IMR-90 (cell line): ENCODE measurements around the gene SUN1. TPM values are rescaled to one million over a fixed set of nuclear protein-coding genes. Genes with fewer than 3 reads are reported as not detected.
A peak's percentile ranks its signal among the peaks of the same experiment; 100 is the strongest.

Source experiments
- ATAC-seq: fragments of 200-7000 bp; cut with Tn5 transposase; 2 replicates; pipeline ENCODE4 v1.9.1; 2020; ENCODE audit warnings: low read depth, mild to moderate bottlenecking, moderate library complexity
- BruUV-seq: library from RNA; stranded (reverse); fragments of 400-500 nt; replicated peaks from 2 replicates; lab custom pipeline; 2021; lab: Mats Ljungman, UMichigan
- CTCF ChIA-PET: fragments of 300-600 bp; formaldehyde crosslinking; extraction: SDS; loops from one replicate; lab custom pipeline; 2021; ENCODE audit warnings: antibody characterized with exemption; lab: Yijun Ruan, JAX
- POLR2A ChIA-PET: fragments of 300-600 bp; sonication (Branson Sonifier 250); formaldehyde crosslinking; loops from one replicate; lab custom pipeline; 2022; ENCODE audit warnings: antibody characterized with exemption; ENCODE audit not compliant: unreplicated experiment; lab: Charles Lee
- DNase-seq: peaks from one replicate; pipeline ENCODE4 v3.0.0; 2013
- H2AFZ ChIP-seq: replicated peaks from 2 replicates; pipeline ENCODE3; 2013; ENCODE audit warnings: low read length, mild to moderate bottlenecking; ENCODE audit not compliant: poor library complexity
- H2AK5ac ChIP-seq: 2 replicates; pipeline ENCODE4 v1.6.1; 2013; ENCODE audit warnings: low read depth, low read length, inconsistent platforms
- H2AK9ac ChIP-seq: replicated peaks from 2 replicates; pipeline ENCODE3; 2013; ENCODE audit warnings: mild to moderate bottlenecking, low read depth, low read length, moderate library complexity; ENCODE audit not compliant: poor library complexity
- H2BK120ac ChIP-seq: 2 replicates; pipeline ENCODE4 v1.6.1; 2013; ENCODE audit warnings: low read depth, low read length, inconsistent platforms
- H2BK15ac ChIP-seq: 3 replicates; pipeline ENCODE4 v1.6.1; 2013; ENCODE audit warnings: low read depth, low read length, inconsistent platforms
- H2BK20ac ChIP-seq: 2 replicates; pipeline ENCODE4 v1.6.1; 2013; ENCODE audit warnings: low read depth, mild to moderate bottlenecking, inconsistent platforms, low read length, moderate library complexity
- H2BK5ac ChIP-seq: 2 replicates; pipeline ENCODE4 v1.6.1; 2013; ENCODE audit warnings: mild to moderate bottlenecking, low read depth, low read length, inconsistent platforms; ENCODE audit not compliant: poor library complexity, severe bottlenecking
- H3K14ac ChIP-seq: replicated peaks from 2 replicates; pipeline ENCODE4 v1.6.1; 2013; ENCODE audit warnings: low read depth, low read length, inconsistent platforms
- H3K18ac ChIP-seq: 2 replicates; pipeline ENCODE4 v1.6.1; 2013; ENCODE audit warnings: low read depth, low read length, control low read depth
- H3K23ac ChIP-seq: 2 replicates; pipeline ENCODE4 v1.6.1; 2013; ENCODE audit warnings: low read depth, low read length, inconsistent platforms
- H3K27ac ChIP-seq: 2 replicates; pipeline ENCODE4 v1.5.1; 2013; ENCODE audit warnings: mild to moderate bottlenecking, control low read depth, low read length; ENCODE audit not compliant: insufficient read depth
- H3K27me3 ChIP-seq: 2 replicates; pipeline ENCODE4 v1.6.1; 2013; ENCODE audit warnings: low read length; ENCODE audit not compliant: control insufficient read depth, insufficient read depth
- H3K36me3 ChIP-seq: 2 replicates; pipeline ENCODE4 v1.6.1; 2013; ENCODE audit warnings: low read length, mixed read lengths; ENCODE audit not compliant: control insufficient read depth, insufficient read depth
- H3K4ac ChIP-seq: 2 replicates; pipeline ENCODE4 v1.6.1; 2013; ENCODE audit warnings: low read depth, low read length, inconsistent platforms
- H3K4me1 ChIP-seq: 2 replicates; pipeline ENCODE4 v1.6.1; 2013; ENCODE audit warnings: low read length, mixed read lengths; ENCODE audit not compliant: control insufficient read depth, insufficient read depth
- H3K4me2 ChIP-seq: 2 replicates; pipeline ENCODE4 v1.6.1; 2013; ENCODE audit warnings: low read depth, mild to moderate bottlenecking, control low read depth, low read length, moderate library complexity
- H3K4me3 ChIP-seq: 2 replicates; pipeline ENCODE4 v1.5.1; 2013; ENCODE audit warnings: low read depth, mild to moderate bottlenecking, control low read depth, low read length, moderate library complexity; ENCODE audit not compliant: insufficient read depth
- H3K56ac ChIP-seq: 2 replicates; pipeline ENCODE4 v1.6.1; 2013; ENCODE audit warnings: low read length, inconsistent platforms; ENCODE audit not compliant: insufficient read depth; ENCODE audit errors: extremely low read depth
- H3K79me1 ChIP-seq, 2 experiments: 2 replicates each; pipeline ENCODE4 v1.6.1; 2013; ENCODE audit warnings: low read length in 2 of 2, inconsistent platforms in 1 of 2, low read depth in 1 of 2
- H3K9ac ChIP-seq: 2 replicates; pipeline ENCODE4 v1.6.1; 2013; ENCODE audit warnings: low read depth, low read length, control low read depth
- H3K9me1 ChIP-seq: 2 replicates; pipeline ENCODE4 v1.6.1; 2013; ENCODE audit warnings: low read length, inconsistent platforms; ENCODE audit not compliant: insufficient read depth
- H3K9me3 ChIP-seq: 2 replicates; pipeline ENCODE4 v1.6.1; 2013; ENCODE audit warnings: low read length; ENCODE audit not compliant: control insufficient read depth, insufficient read depth
- H4K20me1 ChIP-seq: 2 replicates; pipeline ENCODE4 v1.6.1; 2013; ENCODE audit warnings: low read length, inconsistent platforms; ENCODE audit not compliant: insufficient read depth
- H4K5ac ChIP-seq: 2 replicates; pipeline ENCODE4 v1.6.1; 2013; ENCODE audit warnings: mild to moderate bottlenecking, low read depth, low read length, control low read depth
- H4K8ac ChIP-seq, 2 experiments: 2 replicates each; pipeline ENCODE4 v1.6.1; 2013; ENCODE audit warnings: low read depth in 2 of 2, low read length in 2 of 2, control low read depth in 1 of 2, inconsistent platforms in 1 of 2
- H4K91ac ChIP-seq: 2 replicates; pipeline ENCODE4 v1.6.1; 2013; ENCODE audit warnings: low read depth, low read length, inconsistent platforms; ENCODE audit not compliant: insufficient read depth
- MAFK ChIP-seq: IDR thresholded peaks from 2 replicates; pipeline ENCODE4 v1.6.1; 2012; ENCODE audit warnings: low read depth, low read length, improper control_type of control experiment
- WGBS, 2 experiments: methylation state at CpG; one replicate each; pipeline versions ENCODE4 v1.1.5 to v1.1.7; 2013; ENCODE audit warnings: missing lambda C conversion rate in 2 of 2; ENCODE audit not compliant: insufficient read length in 1 of 2; ENCODE audit errors: extremely low coverage in 2 of 2; 5-methylcytosine and 5-hydroxymethylcytosine counted together
- dilution Hi-C: fragments of 300-500 bp; cut with HindIII; formaldehyde crosslinking; loops from one replicate; pipeline ENCODE4 v1.14.3; 2018; ENCODE audit warnings: low sequenced_read_pairs; ENCODE audit not compliant: unreplicated experiment
- in situ Hi-C: fragments of 300-500 bp; cut with MboI; formaldehyde crosslinking; loops from 3 replicates; pipeline ENCODE4 v1.14.3; 2019; ENCODE audit warnings: low sequenced_read_pairs, inconsistent platforms, mixed read lengths
- intact Hi-C: fragments of 100-400 bp; cut with micrococcal nuclease; formaldehyde crosslinking; loops from 2 replicates; pipeline ENCODE4 v1.10.0; 2022
- polyA plus RNA-seq, 3 experiments: library from polyadenylated mRNA; depleted of rRNA; stranded (reverse); fragments of >200 nt; gene quantifications; 2 replicates each; pipeline ENCODE4 v1.2.3, GENCODE V29; 2012; ENCODE audit warnings: low replicate concordance in 1 of 3
- total RNA-seq: library from RNA; depleted of rRNA; stranded (reverse); fragments of >200 nt; gene quantifications from 2 replicates; pipeline ENCODE4 v1.2.3, GENCODE V29; 2012
- TF ChIP-seq, protein P1 (sequence below): fragments of 150-350 bp; IDR thresholded peaks from 2 replicates; pipeline ENCODE4 v1.6.1; 2017; ENCODE audit warnings: mild to moderate bottlenecking, antibody characterized with exemption, low read length, low read depth

The SUN1 gene
- total and polyA plus RNA-seq, 2 of the 4 experiments (the other 2 are of a cell fraction) = 113 to 239 TPM

DNA sequence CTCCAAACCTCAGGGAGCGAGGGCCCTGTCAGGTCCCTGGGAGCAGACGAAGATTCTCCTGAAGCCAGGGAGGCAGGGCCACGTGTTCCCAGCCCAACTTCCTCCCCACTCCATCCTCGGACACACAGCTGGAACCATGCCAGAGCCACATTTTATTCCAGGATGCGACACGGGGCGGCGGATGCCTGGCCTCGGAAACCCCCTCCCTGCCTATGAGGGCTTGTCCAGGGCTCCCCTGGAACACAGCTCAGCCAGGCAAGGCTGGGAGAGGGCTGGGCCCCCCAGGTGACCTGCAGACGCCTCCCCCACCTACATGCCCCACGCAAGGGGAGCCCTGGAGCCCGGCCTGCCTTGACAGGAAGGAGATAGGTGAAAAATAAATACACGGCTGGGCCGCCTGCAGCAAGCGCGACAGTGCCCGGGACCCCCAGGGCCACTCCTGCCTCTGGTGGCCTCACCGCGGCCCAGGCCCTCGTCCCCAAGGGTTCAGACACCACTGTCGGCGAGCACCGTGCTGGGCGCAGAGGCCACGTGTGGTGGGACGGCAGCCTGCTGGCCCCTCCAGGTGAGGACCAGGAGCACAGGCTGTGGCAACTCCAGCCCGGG lies 65.6 kb downstream of the SUN1 start:
- peaks cover 35% of the 10 kb centered on the region for H3K36me3 ChIP-seq
- H3K4ac ChIP-seq = no peak overlapping the region
- intact Hi-C loops (no loop called here), dilution Hi-C loops (no loop called here), in situ Hi-C loops (no loop called here)
- no peak overlapping the region for H3K4me2 ChIP-seq
- peaks cover 1 to 6% of the 10 kb centered on the region in 2 experiments; a peak in 2 of 4 replicates for H3K79me1 ChIP-seq
- ChIA-PET POLR2A (no interaction called here), CTCF (no interaction called here)
- no peak for ATAC-seq
- H3K27ac ChIP-seq = no peak overlapping the region
- no peak overlapping the region for H2BK20ac ChIP-seq
- no peak overlapping the region for H3K14ac ChIP-seq
- H2BK5ac ChIP-seq = no peak overlapping the region
- H3K4me3 ChIP-seq = no peak overlapping the region
- DNase-seq = no peak
- TF ChIP-seq, protein P1, sequence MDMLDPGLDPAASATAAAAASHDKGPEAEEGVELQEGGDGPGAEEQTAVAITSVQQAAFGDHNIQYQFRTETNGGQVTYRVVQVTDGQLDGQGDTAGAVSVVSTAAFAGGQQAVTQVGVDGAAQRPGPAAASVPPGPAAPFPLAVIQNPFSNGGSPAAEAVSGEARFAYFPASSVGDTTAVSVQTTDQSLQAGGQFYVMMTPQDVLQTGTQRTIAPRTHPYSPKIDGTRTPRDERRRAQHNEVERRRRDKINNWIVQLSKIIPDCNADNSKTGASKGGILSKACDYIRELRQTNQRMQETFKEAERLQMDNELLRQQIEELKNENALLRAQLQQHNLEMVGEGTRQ = 0 out of 2 replicates have a peak, but pooled peaks have one; percentile 21
- TF ChIP-seq MAFK = no peak
- no peak overlapping the region for H3K9ac ChIP-seq
- H3K9me3 ChIP-seq = no peaks in the 10 kb centered on the region
- no peak overlapping the region for H2AK5ac ChIP-seq
- no peaks in the 10 kb centered on the region for H3K27me3 ChIP-seq
- 70% methylated on average over 10 of the region's 27 CpGs; no CpG with 5 or more reads in 1 of the 2 experiments for WGBS, 2 experiments
- no peak overlapping the region for H2AFZ ChIP-seq
- H4K5ac ChIP-seq = no peak overlapping the region
- H4K8ac ChIP-seq = no peak overlapping the region
- 0 out of 2 replicates have a peak, but pooled peaks cover 3% of the 10 kb centered on the region for H4K20me1 ChIP-seq
- peaks cover 5% of the 10 kb centered on the region for H3K4me1 ChIP-seq
- H3K56ac ChIP-seq = no peak overlapping the region
- H2AK9ac ChIP-seq = no peak overlapping the region
- no peak overlapping the region for H3K23ac ChIP-seq
- no peak overlapping the region for H3K18ac ChIP-seq
- no peak overlapping the region for H2BK15ac ChIP-seq
- no peaks in the 10 kb centered on the region for H3K9me1 ChIP-seq
- BruUV-seq = no TSS peak
- H4K91ac ChIP-seq = no peak overlapping the region
- H2BK120ac ChIP-seq = no peak overlapping the region
